Smooth muscle cell (in vitro differentiated cells): ENCODE results near the gene LYST. TPM values are rescaled to one million over a fixed set of nuclear protein-coding genes. Genes with fewer than 3 reads are reported as not detected.

Experiments used
- DNase-seq: peaks from one replicate; lab custom pipeline; 2025; ENCODE audit not compliant: unreplicated experiment; lab: John Stamatoyannopoulos, UW
- H2AFZ ChIP-seq: fragments of 200-600 bp; sonication (generic); 2 replicates; pipeline ENCODE4 v1.6.0; 2016; ENCODE audit warnings: antibody characterized with exemption, low read depth, mild to moderate bottlenecking
- H3F3A ChIP-seq: fragments of 200-600 bp; sonication (generic); 2 replicates; pipeline ENCODE4 v1.6.0; 2017; ENCODE audit warnings: antibody characterized with exemption, low read depth
- H3K27ac ChIP-seq: fragments of 200-600 bp; sonication (generic); 2 replicates; pipeline ENCODE4 v1.5.1; 2016; ENCODE audit warnings: low read depth, mild to moderate bottlenecking
- H3K27me3 ChIP-seq: fragments of 200-600 bp; sonication (generic); 2 replicates; pipeline ENCODE4 v1.6.1; 2016; ENCODE audit warnings: low read depth, mild to moderate bottlenecking
- H3K36me3 ChIP-seq: fragments of 200-600 bp; sonication (generic); 2 replicates; pipeline ENCODE4 v1.5.1; 2016; ENCODE audit warnings: low read depth
- H3K4me1 ChIP-seq: fragments of 200-600 bp; sonication (generic); 2 replicates; pipeline ENCODE4 v1.5.1; 2016; ENCODE audit warnings: low read depth
- H3K4me2 ChIP-seq: fragments of 200-600 bp; sonication (generic); 2 replicates; pipeline ENCODE4 v1.6.0; 2016; ENCODE audit warnings: mild to moderate bottlenecking
- H3K4me3 ChIP-seq: fragments of 200-600 bp; sonication (generic); 2 replicates; pipeline ENCODE4 v1.5.1; 2016; ENCODE audit warnings: mild to moderate bottlenecking
- H3K79me2 ChIP-seq: fragments of 200-600 bp; sonication (generic); 2 replicates; pipeline ENCODE4 v1.6.0; 2016; ENCODE audit warnings: low read depth, mild to moderate bottlenecking
- H3K9ac ChIP-seq: fragments of 200-600 bp; sonication (generic); 2 replicates; pipeline ENCODE4 v1.6.0; 2016; ENCODE audit warnings: low read depth
- H3K9me3 ChIP-seq: fragments of 200-600 bp; sonication (generic); replicated peaks from 2 replicates; pipeline ENCODE4 v1.5.1; 2016; ENCODE audit warnings: low read depth
- H4K20me1 ChIP-seq: fragments of 200-600 bp; sonication (generic); 2 replicates; pipeline ENCODE4 v1.6.0; 2016; ENCODE audit warnings: low read depth
- WGBS: methylation state at CpG from one replicate; pipeline ENCODE4 v1.1.7; 2016; ENCODE audit warnings: low lambda C conversion rate; 5-methylcytosine and 5-hydroxymethylcytosine counted together
- polyA plus RNA-seq: library from polyadenylated mRNA; unstranded; fragments of >200 nt; fragmentation: Nextera tagmentation; extraction: Ambion mirVana; gene quantifications from 2 replicates; pipeline ENCODE4 v1.2.1, GENCODE V29; 2016
- total RNA-seq: library from RNA; depleted of rRNA; stranded (reverse); fragments of >200 nt; gene quantifications from 2 replicates; pipeline ENCODE4 v1.2.3, GENCODE V29; 2014
- TF ChIP-seq, protein P1 (sequence below): fragments of 200-600 bp; sonication (generic); IDR thresholded peaks from 2 replicates; pipeline ENCODE4 v1.5.1; 2017; ENCODE audit warnings: borderline replicate concordance, mild to moderate bottlenecking, antibody characterized with exemption; ENCODE audit not compliant: insufficient read depth, poor library complexity, severe bottlenecking

Gene LYST
- total and polyA plus RNA-seq, 2 experiments from 2014 or later: 2.2 to 13.5 TPM

DNA sequence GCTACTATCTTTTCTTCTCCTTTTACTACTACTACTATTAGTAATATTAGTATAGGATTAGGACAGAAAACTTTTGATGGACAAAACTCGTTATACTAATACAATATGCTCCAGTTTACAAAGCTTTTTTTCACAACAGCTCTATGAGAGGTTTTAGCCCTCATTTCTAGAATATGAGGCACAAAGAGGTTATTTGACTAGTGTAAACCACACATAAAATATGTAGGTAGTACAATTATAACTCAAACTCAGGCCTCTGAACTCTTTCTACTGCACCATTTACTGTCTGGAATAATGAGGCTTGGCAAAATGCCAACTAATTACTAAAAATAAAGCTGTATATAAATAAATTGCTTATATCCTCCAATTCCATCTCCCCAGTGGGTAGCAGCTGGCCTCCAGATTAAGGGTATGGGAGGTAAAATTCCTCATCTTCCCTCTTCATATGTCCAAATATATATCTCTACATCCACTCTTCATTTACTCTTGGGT is 99.9 kb downstream of the LYST start:
- H2AFZ ChIP-seq: no peak overlapping the region
- no peak overlapping the region for H3K4me3 ChIP-seq
- H3F3A ChIP-seq: no peaks in the 10 kb centered on the region
- no peaks in the 10 kb centered on the region for H3K4me1 ChIP-seq
- 94% methylated on average over 1 of the region's 1 CpG for WGBS
- H3K4me2 ChIP-seq: no peak overlapping the region
- no peak overlapping the region for H3K9ac ChIP-seq
- no peaks in the 10 kb centered on the region for H3K27me3 ChIP-seq
- H3K9me3 ChIP-seq: no peaks in the 10 kb centered on the region
- TF ChIP-seq, protein P1, sequence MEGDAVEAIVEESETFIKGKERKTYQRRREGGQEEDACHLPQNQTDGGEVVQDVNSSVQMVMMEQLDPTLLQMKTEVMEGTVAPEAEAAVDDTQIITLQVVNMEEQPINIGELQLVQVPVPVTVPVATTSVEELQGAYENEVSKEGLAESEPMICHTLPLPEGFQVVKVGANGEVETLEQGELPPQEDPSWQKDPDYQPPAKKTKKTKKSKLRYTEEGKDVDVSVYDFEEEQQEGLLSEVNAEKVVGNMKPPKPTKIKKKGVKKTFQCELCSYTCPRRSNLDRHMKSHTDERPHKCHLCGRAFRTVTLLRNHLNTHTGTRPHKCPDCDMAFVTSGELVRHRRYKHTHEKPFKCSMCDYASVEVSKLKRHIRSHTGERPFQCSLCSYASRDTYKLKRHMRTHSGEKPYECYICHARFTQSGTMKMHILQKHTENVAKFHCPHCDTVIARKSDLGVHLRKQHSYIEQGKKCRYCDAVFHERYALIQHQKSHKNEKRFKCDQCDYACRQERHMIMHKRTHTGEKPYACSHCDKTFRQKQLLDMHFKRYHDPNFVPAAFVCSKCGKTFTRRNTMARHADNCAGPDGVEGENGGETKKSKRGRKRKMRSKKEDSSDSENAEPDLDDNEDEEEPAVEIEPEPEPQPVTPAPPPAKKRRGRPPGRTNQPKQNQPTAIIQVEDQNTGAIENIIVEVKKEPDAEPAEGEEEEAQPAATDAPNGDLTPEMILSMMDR: no peak
- H3K27ac ChIP-seq: no peak overlapping the region
- H3K79me2 ChIP-seq: no peaks in the 10 kb centered on the region
- H3K36me3 ChIP-seq: no peaks in the 10 kb centered on the region
- H4K20me1 ChIP-seq: no peaks in the 10 kb centered on the region
- no peak for DNase-seq

DNA sequence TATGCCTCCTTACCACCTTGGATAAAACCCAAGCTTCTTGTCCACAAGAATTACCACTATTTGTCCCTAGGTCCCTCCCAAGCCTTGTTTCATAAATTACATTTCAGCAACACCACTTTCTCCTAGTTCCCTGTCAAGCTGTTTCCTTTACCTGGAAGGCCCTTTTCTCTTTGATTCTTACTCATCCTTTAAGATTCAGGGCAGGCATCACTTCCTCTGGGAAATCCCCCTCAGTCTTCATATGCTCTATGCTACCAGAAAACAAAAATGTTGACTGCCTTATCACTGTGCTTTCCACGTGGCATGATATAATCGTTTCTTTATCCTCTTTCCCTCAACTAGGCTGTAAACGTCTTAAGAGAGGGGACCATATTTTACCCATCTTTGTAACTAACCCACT is 102.7 kb downstream of the LYST start:
- Histone ChIP-seq H3F3A (no peaks in the 10 kb centered on the region), H3K9ac (no peak overlapping the region), H3K9me3 (no peaks in the 10 kb centered on the region), H3K36me3 (no peaks in the 10 kb centered on the region), H2AFZ (no peak overlapping the region), H3K79me2 (no peaks in the 10 kb centered on the region), H4K20me1 (no peaks in the 10 kb centered on the region), H3K27me3 (no peaks in the 10 kb centered on the region), H3K4me1 (no peaks in the 10 kb centered on the region), H3K27ac (no peak overlapping the region), H3K4me2 (no peak overlapping the region), H3K4me3 (no peak overlapping the region)
- TF ChIP-seq, protein P1: no peak
- WGBS: 65% methylated on average over 3 of the region's 3 CpGs
- no peak for DNase-seq

- H3K27ac ChIP-seq: no peak overlapping the region
- no peaks in the 10 kb centered on the region for H4K20me1 ChIP-seq
- WGBS: 96% methylated on average over 6 of the region's 6 CpGs
- H3K36me3 ChIP-seq: no peaks in the 10 kb centered on the region
- H3F3A ChIP-seq: no peaks in the 10 kb centered on the region
- no peak overlapping the region for H3K9ac ChIP-seq
- H3K79me2 ChIP-seq: no peaks in the 10 kb centered on the region
- DNase-seq: no peak
- TF ChIP-seq, protein P1: no peak
- no peak overlapping the region for H3K4me2 ChIP-seq
- no peaks in the 10 kb centered on the region for H3K9me3 ChIP-seq
- no peak overlapping the region for H3K4me3 ChIP-seq
- H3K27me3 ChIP-seq: no peaks in the 10 kb centered on the region
- no peak overlapping the region for H2AFZ ChIP-seq
- H3K4me1 ChIP-seq: no peaks in the 10 kb centered on the region
Observed at GRCh38 chr1:235759336-235759735, 107.4 kb downstream of the LYST start.

DNA sequence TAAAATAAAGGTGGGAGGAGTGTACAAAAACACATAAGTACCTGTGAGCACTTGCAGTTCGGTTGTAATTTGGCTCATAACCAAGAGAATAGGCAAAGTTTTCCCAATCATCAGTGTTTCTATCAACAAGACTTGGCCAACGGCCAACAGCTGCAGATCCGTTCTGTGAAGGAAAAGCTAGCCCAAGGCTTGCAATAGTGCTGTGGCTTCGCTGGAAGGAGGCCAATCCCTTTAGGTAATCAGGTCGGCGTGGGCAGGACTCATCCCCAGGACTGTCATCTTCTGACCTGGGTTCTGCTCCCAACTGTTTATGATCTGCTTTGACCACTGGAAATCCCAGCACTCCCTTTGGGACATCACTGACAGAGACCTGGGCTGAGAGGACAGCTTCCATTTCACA is 107.8 kb downstream of the LYST start:
- Histone ChIP-seq H3K9me3 (no peaks in the 10 kb centered on the region), H3K27ac (no peak overlapping the region), H3F3A (no peaks in the 10 kb centered on the region), H3K27me3 (no peaks in the 10 kb centered on the region), H3K4me2 (no peak overlapping the region), H3K4me1 (no peaks in the 10 kb centered on the region), H3K9ac (no peak overlapping the region), H3K4me3 (no peak overlapping the region), H3K36me3 (no peaks in the 10 kb centered on the region), H3K79me2 (no peaks in the 10 kb centered on the region), H4K20me1 (no peaks in the 10 kb centered on the region), H2AFZ (no peak overlapping the region)
- no peak for DNase-seq
- TF ChIP-seq, protein P1: no peak
- 91% methylated on average over 6 of the region's 6 CpGs for WGBS
